Hepatocyte (in vitro differentiated cells): ENCODE measurements around the gene SIN3A. TPM values are rescaled to one million over a fixed set of nuclear protein-coding genes. Genes with fewer than 3 reads are reported as not detected.
A peak's percentile ranks its signal among the peaks of the same experiment; 100 is the strongest.
"Not testable (repeated sequence)": the region's sequence is repeated elsewhere in the genome, so short reads cannot be mapped to it uniquely, and the experiment has no call there.

Experiments used
- DNase-seq: peaks from one replicate; pipeline ENCODE4 v3.0.0-alpha.2; 2016; ENCODE audit warnings: low spot score
- H2AFZ ChIP-seq: fragments of 200-600 bp; sonication (generic); 2 replicates; pipeline ENCODE4 v1.6.0; 2016; ENCODE audit warnings: antibody characterized with exemption, mild to moderate bottlenecking
- H3K27ac ChIP-seq: fragments of 200-600 bp; sonication (generic); 2 replicates; pipeline ENCODE4 v1.5.1; 2016; ENCODE audit warnings: mild to moderate bottlenecking
- H3K27me3 ChIP-seq: fragments of 200-600 bp; sonication (generic); 2 replicates; pipeline ENCODE4 v1.6.1; 2016
- H3K36me3 ChIP-seq: fragments of 200-600 bp; sonication (generic); replicated peaks from 2 replicates; pipeline ENCODE4 v1.5.1; 2016; ENCODE audit warnings: low read depth; ENCODE audit not compliant: insufficient read depth
- H3K4me1 ChIP-seq: fragments of 200-600 bp; sonication (generic); 2 replicates; pipeline ENCODE4 v1.5.1; 2016; ENCODE audit warnings: mild to moderate bottlenecking, moderate library complexity; ENCODE audit not compliant: insufficient read depth
- H3K4me2 ChIP-seq: fragments of 200-600 bp; sonication (generic); 2 replicates; pipeline ENCODE4 v1.6.0; 2016
- H3K4me3 ChIP-seq: fragments of 200-600 bp; sonication (generic); 2 replicates; pipeline ENCODE4 v1.5.1; 2016; ENCODE audit warnings: mild to moderate bottlenecking
- H3K79me2 ChIP-seq: fragments of 200-600 bp; sonication (generic); 2 replicates; pipeline ENCODE4 v1.6.0; 2017; ENCODE audit warnings: mild to moderate bottlenecking
- H3K9me2 ChIP-seq: fragments of 200-600 bp; sonication (generic); replicated peaks from 2 replicates; pipeline ENCODE4 v1.6.0; 2017; ENCODE audit warnings: mild to moderate bottlenecking; ENCODE audit not compliant: insufficient read depth
- H3K9me3 ChIP-seq: fragments of 200-600 bp; sonication (generic); 2 replicates; pipeline ENCODE4 v1.5.1; 2016; ENCODE audit warnings: low read depth, mild to moderate bottlenecking
- H4K20me1 ChIP-seq: fragments of 200-600 bp; sonication (generic); 2 replicates; pipeline ENCODE4 v1.6.0; 2016; ENCODE audit warnings: mild to moderate bottlenecking; ENCODE audit not compliant: insufficient read depth, poor library complexity, severe bottlenecking
- CTCF ChIP-seq: fragments of 200-600 bp; sonication (generic); IDR thresholded peaks from 2 replicates; pipeline ENCODE4 v1.5.1; 2016; ENCODE audit warnings: antibody characterized with exemption, mild to moderate bottlenecking; ENCODE audit not compliant: poor library complexity
- EZH2 ChIP-seq: fragments of 200-600 bp; sonication (generic); IDR thresholded peaks from 2 replicates; pipeline ENCODE4 v1.6.1; 2016; ENCODE audit warnings: antibody characterized with exemption, mild to moderate bottlenecking, borderline replicate concordance
- EZH2phosphoT487 ChIP-seq: fragments of 200-600 bp; sonication (generic); IDR thresholded peaks from one replicate; pipeline ENCODE4 v1.6.1; 2018; ENCODE audit warnings: antibody characterized with exemption, mild to moderate bottlenecking, low read depth, moderate library complexity; ENCODE audit not compliant: unreplicated experiment, severe bottlenecking
- WGBS: methylation state at CpG from one replicate; pipeline ENCODE4 v1.1.6; 2016; ENCODE audit warnings: low lambda C conversion rate; ENCODE audit errors: missing lambda C conversion rate; 5-methylcytosine and 5-hydroxymethylcytosine counted together
- polyA plus RNA-seq: library from polyadenylated mRNA; unstranded; fragments of >200 nt; fragmentation: Nextera tagmentation; extraction: Ambion mirVana; gene quantifications from 2 replicates; pipeline ENCODE4 v1.2.1, GENCODE V29; 2016
- total RNA-seq: library from RNA; depleted of rRNA; stranded (reverse); fragments of >200 nt; gene quantifications from 2 replicates; pipeline ENCODE4 v1.2.3, GENCODE V29; 2014

SIN3A gene
- total and polyA plus RNA-seq, 2 experiments from 2014 or later: 16.5 to 28.8 TPM

- WGBS: 63% methylated on average over 14 of the region's 14 CpGs
- Histone ChIP-seq H2AFZ (no peak overlapping the region), H4K20me1 (peaks cover 54% of the 10 kb centered on the region), H3K4me2 (peak overlapping the region; percentile 84), H3K4me3 (peak overlapping the region; percentile 25), H3K27ac (peak overlapping the region; percentile 49), H3K27me3 (no peaks in the 10 kb centered on the region), H3K9me3 (no peaks in the 10 kb centered on the region), H3K36me3 (no peaks in the 10 kb centered on the region), H3K79me2 (peaks cover 57% of the 10 kb centered on the region), H3K9me2 (no peaks in the 10 kb centered on the region), H3K4me1 (peaks cover 11% of the 10 kb centered on the region)
- no peak for TF ChIP-seq CTCF
- TF ChIP-seq EZH2phosphoT487: no peak
- no peak for TF ChIP-seq EZH2
- DNase-seq: no peak
Measured at GRCh38 chr15:75449585-75450306, 1.7 kb downstream of the SIN3A start.

GRCh38 chr15:75448171-75448570 lies 3.3 kb downstream of the SIN3A start:
- DNase-seq, H2AFZ ChIP-seq, H3K27me3 ChIP-seq, H3K27ac ChIP-seq, H3K4me2 ChIP-seq, H3K4me3 ChIP-seq, H3K9me3 ChIP-seq, H3K9me2 ChIP-seq, H3K36me3 ChIP-seq: not testable (repeated sequence)
- H3K4me1 ChIP-seq: peaks cover 19% of the 10 kb centered on the region
- H3K79me2 ChIP-seq: peaks cover 69% of the 10 kb centered on the region
- 95% methylated on average over 13 of the region's 13 CpGs for WGBS
- peaks cover 64% of the 10 kb centered on the region for H4K20me1 ChIP-seq

DNA sequence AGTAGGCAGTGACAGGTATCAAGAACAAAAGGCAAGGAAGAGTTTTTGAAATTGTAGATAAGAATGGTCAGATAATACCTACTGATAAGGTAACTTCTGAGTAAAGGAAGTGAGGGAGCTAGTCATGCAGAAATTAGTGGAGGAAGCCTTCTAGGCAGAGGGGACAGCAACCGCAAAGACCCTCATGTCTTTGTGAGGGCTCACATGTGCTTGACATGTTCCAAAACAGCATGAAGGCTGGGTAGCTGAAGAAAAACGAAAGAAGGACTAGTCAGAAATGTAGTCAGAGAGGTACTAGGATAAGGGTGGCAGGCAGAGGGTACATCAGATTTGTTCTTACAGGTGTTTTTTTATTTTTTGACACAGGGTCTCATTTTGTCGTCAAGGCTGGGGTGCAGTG lies 5.3 kb downstream of the SIN3A start:
- 93% methylated on average over 3 of the region's 3 CpGs for WGBS
- no peak for DNase-seq
- H3K4me3 ChIP-seq: no peak overlapping the region
- no peaks in the 10 kb centered on the region for H3K36me3 ChIP-seq
- H3K4me1 ChIP-seq: peaks cover 19% of the 10 kb centered on the region
- no peak overlapping the region for H3K27ac ChIP-seq
- H4K20me1 ChIP-seq: peaks cover 70% of the 10 kb centered on the region
- peaks cover 88% of the 10 kb centered on the region for H3K79me2 ChIP-seq
- H3K9me3 ChIP-seq: no peaks in the 10 kb centered on the region
- H3K9me2 ChIP-seq: no peaks in the 10 kb centered on the region
- TF ChIP-seq EZH2 (no peak), CTCF (no peak), EZH2phosphoT487 (no peak)
- no peak overlapping the region for H2AFZ ChIP-seq
- H3K4me2 ChIP-seq: no peak overlapping the region
- H3K27me3 ChIP-seq: no peaks in the 10 kb centered on the region

DNA sequence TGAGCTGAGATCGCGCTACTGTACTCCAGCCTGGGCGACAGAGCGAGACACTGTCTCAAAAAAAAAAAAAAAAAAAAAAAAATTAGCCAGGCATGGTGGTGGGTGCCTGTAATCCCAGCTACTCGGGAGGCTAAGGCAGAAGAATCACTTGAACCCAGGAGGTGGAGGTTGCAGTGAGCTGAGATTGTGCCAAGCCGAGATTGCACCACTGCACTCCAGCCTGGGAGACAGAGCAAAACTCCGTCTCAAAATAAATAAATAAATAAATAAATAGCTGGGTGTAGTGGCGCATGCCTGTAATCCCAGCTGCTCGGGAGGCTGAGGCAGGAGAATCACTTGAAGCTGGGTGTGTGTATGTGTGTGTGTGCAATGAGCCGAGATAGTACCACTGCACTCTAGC lies 6.2 kb downstream of the SIN3A start:
- not testable (repeated sequence) for H2AFZ ChIP-seq, DNase-seq, H3K9me3 ChIP-seq, H3K9me2 ChIP-seq, H3K27me3 ChIP-seq, H3K4me2 ChIP-seq, H3K4me3 ChIP-seq, H3K36me3 ChIP-seq, H3K27ac ChIP-seq
- H3K79me2 ChIP-seq: peaks cover 97% of the 10 kb centered on the region
- H4K20me1 ChIP-seq: peaks cover 74% of the 10 kb centered on the region
- 96% methylated on average over 10 of the region's 10 CpGs for WGBS
- peaks cover 19% of the 10 kb centered on the region for H3K4me1 ChIP-seq

DNA sequence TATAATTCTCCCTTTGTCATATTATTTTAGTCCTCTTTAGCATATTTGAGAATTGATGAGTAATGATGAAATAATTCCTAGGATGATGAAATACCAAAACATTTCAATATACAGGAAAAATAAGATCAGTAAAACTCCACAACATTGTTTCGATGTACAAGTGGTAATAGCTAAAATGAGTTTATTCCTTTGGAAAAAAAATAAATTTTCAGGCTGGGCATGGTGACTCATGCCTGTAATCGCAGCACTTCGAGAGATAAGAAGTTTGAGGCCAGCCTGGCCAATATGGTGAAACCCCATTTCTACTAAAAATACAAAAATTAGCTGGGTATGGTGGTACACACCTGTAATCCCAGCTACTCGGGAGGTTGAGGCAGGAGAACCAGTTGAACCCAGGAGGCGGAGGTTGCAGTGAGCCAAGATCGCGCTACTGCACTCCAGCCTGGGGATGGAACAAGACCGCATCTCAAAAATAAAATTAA lies 7.5 kb downstream of the SIN3A start:
- not testable (repeated sequence) for H3K4me3 ChIP-seq, H3K9me3 ChIP-seq, H3K27me3 ChIP-seq, H3K27ac ChIP-seq, H3K9me2 ChIP-seq, H3K4me1 ChIP-seq, DNase-seq, H2AFZ ChIP-seq, H3K36me3 ChIP-seq, H3K4me2 ChIP-seq
- peaks cover 100% of the 10 kb centered on the region for H3K79me2 ChIP-seq
- WGBS: 86% methylated on average over 8 of the region's 8 CpGs
- peaks cover 68% of the 10 kb centered on the region for H4K20me1 ChIP-seq
